Gastrocnemius medialis (tissue), 4 donors: ENCODE results near the gene FKBP6.

Experiments
- POLR2A ChIP-seq, 2 donors: fragments of 450-650 bp; IDR thresholded peaks; one replicate each; pipeline ENCODE4 v1.6.1; 2017; ENCODE audit warnings: antibody characterized with exemption in 2 of 2, mild to moderate bottlenecking in 2 of 2, moderate library complexity in 2 of 2
- TF ChIP-seq, protein P1 (sequence below), 5 experiments: fragments of 450-650 bp in 3 of 5; fragments of 200-600 bp in 2 of 5; sonication (generic) in 2 of 5; IDR thresholded peaks in 4 of 5; conservative IDR thresholded peaks in 1 of 5; 1 replicate in 4 of 5; 2 replicates in 1 of 5; pipeline ENCODE4 v1.5.1; 2016 to 2019; ENCODE audit warnings: antibody characterized with exemption in 5 of 5, mild to moderate bottlenecking in 3 of 5, moderate library complexity in 3 of 5

DNA sequence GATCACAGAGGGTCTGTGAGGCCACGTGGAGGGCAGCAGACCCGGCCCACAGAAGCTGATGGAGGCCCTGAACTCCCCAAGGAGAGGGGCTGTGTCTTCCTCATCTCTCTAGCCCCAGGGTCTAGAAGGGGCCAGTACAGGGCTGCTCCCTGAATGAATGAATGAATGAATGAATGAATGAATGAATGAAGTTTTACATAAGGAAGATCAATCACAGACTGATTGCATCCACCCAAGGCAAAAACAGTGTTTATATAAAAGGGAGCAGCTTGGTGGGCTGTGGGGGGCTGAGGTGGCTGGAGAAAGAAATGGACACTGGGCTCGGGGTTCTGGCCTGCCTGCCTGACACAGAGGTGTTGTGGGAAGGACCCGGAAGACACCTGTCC is 14.4 kb upstream of the FKBP6 start:
- TF ChIP-seq, protein P1, sequence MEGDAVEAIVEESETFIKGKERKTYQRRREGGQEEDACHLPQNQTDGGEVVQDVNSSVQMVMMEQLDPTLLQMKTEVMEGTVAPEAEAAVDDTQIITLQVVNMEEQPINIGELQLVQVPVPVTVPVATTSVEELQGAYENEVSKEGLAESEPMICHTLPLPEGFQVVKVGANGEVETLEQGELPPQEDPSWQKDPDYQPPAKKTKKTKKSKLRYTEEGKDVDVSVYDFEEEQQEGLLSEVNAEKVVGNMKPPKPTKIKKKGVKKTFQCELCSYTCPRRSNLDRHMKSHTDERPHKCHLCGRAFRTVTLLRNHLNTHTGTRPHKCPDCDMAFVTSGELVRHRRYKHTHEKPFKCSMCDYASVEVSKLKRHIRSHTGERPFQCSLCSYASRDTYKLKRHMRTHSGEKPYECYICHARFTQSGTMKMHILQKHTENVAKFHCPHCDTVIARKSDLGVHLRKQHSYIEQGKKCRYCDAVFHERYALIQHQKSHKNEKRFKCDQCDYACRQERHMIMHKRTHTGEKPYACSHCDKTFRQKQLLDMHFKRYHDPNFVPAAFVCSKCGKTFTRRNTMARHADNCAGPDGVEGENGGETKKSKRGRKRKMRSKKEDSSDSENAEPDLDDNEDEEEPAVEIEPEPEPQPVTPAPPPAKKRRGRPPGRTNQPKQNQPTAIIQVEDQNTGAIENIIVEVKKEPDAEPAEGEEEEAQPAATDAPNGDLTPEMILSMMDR (IDR thresholded peaks at IDR 0.05 in 4 of 5, conservative IDR thresholded peaks at IDR 0.05 in 1 of 5) = no peak
- TF ChIP-seq POLR2A (IDR thresholded peaks at IDR 0.05) = no peak
